ENCODE results near the gene TMEM179.

GRCh38 chr14:104635717-104636116 is 31.1 kb upstream of the TMEM179 start:
- TF ChIP-seq CTCF (IDR thresholded peaks at IDR 0.05) (no peak), POLR2A (IDR thresholded peaks at IDR 0.05) (no peak)
